Astrocyte (in vitro differentiated cells and primary cell): ENCODE results near the gene KRTAP6-2. TPM values are rescaled to one million over a fixed set of nuclear protein-coding genes. Genes with fewer than 3 reads are reported as not detected.

Source experiments
- total RNA-seq: library from RNA; stranded (reverse); gene quantifications from 2 replicates; pipeline ENCODE4 v1.2.1, GENCODE V29; 2021

KRTAP6-2 gene
- total RNA-seq, 1 donor from 2014 or later = not detected

Other genes with a start within 250 kb of the KRTAP6-2 start
- gene KRTAP13-2, start 226.6 kb downstream of the KRTAP6-2 start, total RNA-seq = not detected in 2 replicates
- gene KRTAP13-1, start 202.9 kb downstream of the KRTAP6-2 start, total RNA-seq = not detected in 2 replicates
- not detected in 2 replicates for gene KRTAP13-3, start 173.0 kb downstream of the KRTAP6-2 start, total RNA-seq
- gene KRTAP13-4, start 168.7 kb downstream of the KRTAP6-2 start, total RNA-seq = not detected in 2 replicates
- gene KRTAP15-1, start 158.6 kb downstream of the KRTAP6-2 start, total RNA-seq = not detected in 2 replicates
- not detected in 2 replicates for gene KRTAP19-1, start 118.5 kb downstream of the KRTAP6-2 start, total RNA-seq
- gene KRTAP19-2, start 111.5 kb downstream of the KRTAP6-2 start, total RNA-seq = not detected in 2 replicates
- not detected in 2 replicates for gene KRTAP19-3, start 106.9 kb downstream of the KRTAP6-2 start, total RNA-seq
- gene KRTAP19-4, start 101.7 kb downstream of the KRTAP6-2 start, total RNA-seq = not detected in 2 replicates
- not detected in 2 replicates for gene KRTAP19-5, start 96.8 kb downstream of the KRTAP6-2 start, total RNA-seq
- not detected in 2 replicates for gene KRTAP19-6, start 57.0 kb downstream of the KRTAP6-2 start, total RNA-seq
- gene KRTAP19-7, start 37.6 kb downstream of the KRTAP6-2 start, total RNA-seq = not detected in 2 replicates
- not detected in 2 replicates for gene KRTAP22-2, start 8.5 kb downstream of the KRTAP6-2 start, total RNA-seq
- not detected in 2 replicates for gene KRTAP6-3, start 6.5 kb downstream of the KRTAP6-2 start, total RNA-seq
- gene KRTAP22-1, start 2.2 kb upstream of the KRTAP6-2 start, total RNA-seq = not detected in 2 replicates
- gene KRTAP6-1, start 15.0 kb upstream of the KRTAP6-2 start, total RNA-seq = not detected in 2 replicates
- not detected in 2 replicates for gene KRTAP20-1, start 17.5 kb upstream of the KRTAP6-2 start, total RNA-seq
- gene KRTAP20-4, start 21.7 kb upstream of the KRTAP6-2 start, total RNA-seq = not detected in 2 replicates
- gene KRTAP20-2, start 36.3 kb upstream of the KRTAP6-2 start, total RNA-seq = not detected in 2 replicates
- not detected in 2 replicates for gene KRTAP20-3, start 44.0 kb upstream of the KRTAP6-2 start, total RNA-seq
- gene KRTAP21-3, start 119.9 kb upstream of the KRTAP6-2 start, total RNA-seq = not detected in 2 replicates
- not detected in 2 replicates for gene KRTAP21-2, start 148.4 kb upstream of the KRTAP6-2 start, total RNA-seq
- gene KRTAP21-1, start 156.5 kb upstream of the KRTAP6-2 start, total RNA-seq = not detected in 2 replicates
- not detected in 2 replicates for gene KRTAP8-1, start 214.4 kb upstream of the KRTAP6-2 start, total RNA-seq
- not detected in 2 replicates for gene KRTAP7-1, start 230.9 kb upstream of the KRTAP6-2 start, total RNA-seq